ENCODE data around the gene CCL21. TPM values are rescaled to one million over a fixed set of nuclear protein-coding genes. Genes with fewer than 3 reads are reported as not detected.

CCL21 gene
- polyA plus RNA-seq, 1 donor (not counting 4 experiments of a cell fraction or from before 2014, with no cell fraction given), result not detected

GRCh38 chr9:34691936-34692315 is 18.0 kb downstream of the CCL21 start:
- Histone ChIP-seq H3K9ac (ENCODE audit: control insufficient read depth, extremely low read depth, insufficient read depth, low read length) (no peak overlapping the region), H3K27ac (ENCODE audit: control insufficient read depth, insufficient read depth, low read length) (no peak overlapping the region), H3K79me2 (ENCODE audit: control insufficient read depth, insufficient read depth, low read length) (no peaks in the 10 kb centered on the region), H3K27me3 (ENCODE audit: control insufficient read depth, extremely low read depth, insufficient read depth, low read length) (no peaks in the 10 kb centered on the region), H3K9me1 (ENCODE audit: control insufficient read depth, extremely low read depth, insufficient read depth, low read length) (no peaks in the 10 kb centered on the region), H4K20me1 (ENCODE audit: control insufficient read depth, extremely low read depth, insufficient read depth, low read length) (no peaks in the 10 kb centered on the region), H3K4me2 (ENCODE audit: control insufficient read depth, extremely low read depth, insufficient read depth, low read depth, low read length) (no peak overlapping the region), H3K4me3 (ENCODE audit: control insufficient read depth in 2 of 3, extremely low read depth in 1 of 3, insufficient read depth in 2 of 3, low read depth in 1 of 3, low read length in 3 of 3) (no peak overlapping the region), H2AFZ (ENCODE audit: control insufficient read depth, low read length) (no peak overlapping the region), H3K9me3 (ENCODE audit: control insufficient read depth, low read depth, low read length) (no peaks in the 10 kb centered on the region), H3K36me3 (ENCODE audit: control insufficient read depth in 2 of 2, extremely low read depth in 1 of 2, insufficient read depth in 2 of 2, low read length in 2 of 2) (no peaks in the 10 kb centered on the region), H3K4me1 (ENCODE audit: control insufficient read depth, extremely low read depth, insufficient read depth, low read length) (no peaks in the 10 kb centered on the region)
- no peak for TF ChIP-seq EZH2 (IDR thresholded peaks at IDR 0.05; ENCODE audit: low read length)
- no peak for TF ChIP-seq CTCF (optimal IDR thresholded peaks at IDR 0.05 in 1 of 3, IDR thresholded peaks at IDR 0.05 in 1 of 3, conservative IDR thresholded peaks at IDR 0.05 in 1 of 3; ENCODE audit: extremely low read depth in 1 of 3, insufficient read depth in 2 of 3, low read length in 3 of 3)
- DNase-seq (ENCODE audit: low read depth, low spot score) (no peak), FAIRE-seq (no peak)
- dilution Hi-C loops (cut with MboI; ENCODE audit: extremely low pct_ligation_motif_present, low sequenced_read_pairs), result no loop called here

- Histone ChIP-seq H3K4me3 (ENCODE audit: control insufficient read depth in 2 of 3, extremely low read depth in 1 of 3, insufficient read depth in 2 of 3, low read depth in 1 of 3, low read length in 3 of 3) (no peak within 1 kb of the TSS), H3K79me2 (ENCODE audit: control insufficient read depth, insufficient read depth, low read length) (no peaks in the 10 kb centered on the region), H3K9ac (ENCODE audit: control insufficient read depth, extremely low read depth, insufficient read depth, low read length) (no peak within 1 kb of the TSS), H4K20me1 (ENCODE audit: control insufficient read depth, extremely low read depth, insufficient read depth, low read length) (no peaks in the 10 kb centered on the region), H3K36me3 (ENCODE audit: control insufficient read depth in 2 of 2, extremely low read depth in 1 of 2, insufficient read depth in 2 of 2, low read length in 2 of 2) (no peaks in the 10 kb centered on the region), H2AFZ (ENCODE audit: control insufficient read depth, low read length) (no peak within 1 kb of the TSS), H3K9me3 (ENCODE audit: control insufficient read depth, low read depth, low read length) (no peaks in the 10 kb centered on the region), H3K27me3 (ENCODE audit: control insufficient read depth, extremely low read depth, insufficient read depth, low read length) (no peaks in the 10 kb centered on the region), H3K9me1 (ENCODE audit: control insufficient read depth, extremely low read depth, insufficient read depth, low read length) (no peaks in the 10 kb centered on the region), H3K27ac (ENCODE audit: control insufficient read depth, insufficient read depth, low read length) (no peak within 1 kb of the TSS), H3K4me1 (ENCODE audit: control insufficient read depth, extremely low read depth, insufficient read depth, low read length) (no peaks in the 10 kb centered on the region), H3K4me2 (ENCODE audit: control insufficient read depth, extremely low read depth, insufficient read depth, low read depth, low read length) (no peak within 1 kb of the TSS)
- TF ChIP-seq CTCF (optimal IDR thresholded peaks at IDR 0.05 in 1 of 3, IDR thresholded peaks at IDR 0.05 in 1 of 3, conservative IDR thresholded peaks at IDR 0.05 in 1 of 3; ENCODE audit: extremely low read depth in 1 of 3, insufficient read depth in 2 of 3, low read length in 3 of 3), result no peak
- no peak for TF ChIP-seq EZH2 (IDR thresholded peaks at IDR 0.05; ENCODE audit: low read length)
- DNase-seq (ENCODE audit: low read depth, low spot score), result no peak
- dilution Hi-C loops (cut with MboI; ENCODE audit: extremely low pct_ligation_motif_present, low sequenced_read_pairs), result no loop called here
- FAIRE-seq, result no peak
Measured at GRCh38 chr9:34690983-34691935, 18.7 kb downstream of the CCL21 start, which contains the start of gene CCL19. TSS of gene CCL19 (minus strand) at chr9:34691276. CDS start at chr9:34691139, 137 bp downstream.
